Activated naive CD4-positive, alpha-beta T cell treated with anti-CD3 and anti-CD28 coated beads, Interleukin-2, amount 50 U/mL, for 24 hours (primary cell): ENCODE results near the gene SYT2.

Experiments
- H3K27ac Mint-ChIP-seq: one replicate; pipeline ENCODE4 v1.8.0; 2021; ENCODE audit warnings: mild to moderate bottlenecking, mixed read lengths
- H3K27me3 Mint-ChIP-seq: one replicate; pipeline ENCODE4 v1.8.0; 2021; ENCODE audit warnings: mixed read lengths
- H3K36me3 Mint-ChIP-seq: one replicate; pipeline ENCODE4 v1.8.0; 2021; ENCODE audit warnings: mixed read lengths
- H3K4me1 Mint-ChIP-seq: one replicate; pipeline ENCODE4 v1.8.0; 2021; ENCODE audit warnings: mixed read lengths
- H3K4me3 Mint-ChIP-seq: one replicate; pipeline ENCODE4 v1.8.0; 2021; ENCODE audit warnings: mild to moderate bottlenecking, mixed read lengths
- H3K9me3 Mint-ChIP-seq: one replicate; pipeline ENCODE4 v1.8.0; 2021; ENCODE audit warnings: mixed read lengths

The SYT2 gene

GRCh38 chr1:202689493-202690342 is 20.5 kb downstream of the SYT2 start:
- Mint-ChIP-seq H3K4me3 (no peak overlapping the region), H3K36me3 (no peaks in the 10 kb centered on the region), H3K27ac (no peak overlapping the region), H3K27me3 (peaks cover 33% of the 10 kb centered on the region), H3K9me3 (peaks cover 5% of the 10 kb centered on the region), H3K4me1 (no peaks in the 10 kb centered on the region)

DNA sequence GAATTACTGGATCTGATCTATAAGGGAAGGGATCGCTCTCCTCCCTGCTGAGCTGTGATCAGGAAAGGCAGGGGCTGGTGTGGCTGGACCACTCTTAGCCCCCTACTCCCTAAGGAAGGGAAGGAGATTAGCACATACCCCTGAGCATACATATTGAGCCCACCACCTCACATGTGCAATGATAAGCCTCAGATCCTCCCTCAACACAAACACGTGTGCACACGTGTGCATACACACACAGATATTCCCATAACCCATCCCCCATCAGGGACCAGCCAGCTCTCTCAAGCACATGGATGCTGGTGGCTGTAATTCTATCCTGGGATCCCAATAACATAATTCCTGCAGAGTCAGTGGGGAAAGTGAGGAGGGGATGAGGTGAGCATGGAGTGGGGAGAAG is 21.2 kb downstream of the SYT2 start:
- Mint-ChIP-seq H3K9me3 (peaks cover 5% of the 10 kb centered on the region), H3K27ac (no peak overlapping the region), H3K4me3 (no peak overlapping the region), H3K36me3 (no peaks in the 10 kb centered on the region), H3K4me1 (no peaks in the 10 kb centered on the region), H3K27me3 (peaks cover 32% of the 10 kb centered on the region)

- H3K4me1 Mint-ChIP-seq: no peaks in the 10 kb centered on the region
- peaks cover 5% of the 10 kb centered on the region for H3K9me3 Mint-ChIP-seq
- H3K27me3 Mint-ChIP-seq: peaks cover 31% of the 10 kb centered on the region
- no peak overlapping the region for H3K27ac Mint-ChIP-seq
- no peak overlapping the region for H3K4me3 Mint-ChIP-seq
- H3K36me3 Mint-ChIP-seq: no peaks in the 10 kb centered on the region
Observed at GRCh38 chr1:202688401-202688800, 21.9 kb downstream of the SYT2 start.

- H3K27me3 Mint-ChIP-seq: peaks cover 29% of the 10 kb centered on the region
- no peaks in the 10 kb centered on the region for H3K36me3 Mint-ChIP-seq
- no peak overlapping the region for H3K4me3 Mint-ChIP-seq
- H3K9me3 Mint-ChIP-seq: peaks cover under 1% of the 10 kb centered on the region
- no peak overlapping the region for H3K27ac Mint-ChIP-seq
- no peaks in the 10 kb centered on the region for H3K4me1 Mint-ChIP-seq
Observed at GRCh38 chr1:202687798-202688197, 22.5 kb downstream of the SYT2 start.

DNA sequence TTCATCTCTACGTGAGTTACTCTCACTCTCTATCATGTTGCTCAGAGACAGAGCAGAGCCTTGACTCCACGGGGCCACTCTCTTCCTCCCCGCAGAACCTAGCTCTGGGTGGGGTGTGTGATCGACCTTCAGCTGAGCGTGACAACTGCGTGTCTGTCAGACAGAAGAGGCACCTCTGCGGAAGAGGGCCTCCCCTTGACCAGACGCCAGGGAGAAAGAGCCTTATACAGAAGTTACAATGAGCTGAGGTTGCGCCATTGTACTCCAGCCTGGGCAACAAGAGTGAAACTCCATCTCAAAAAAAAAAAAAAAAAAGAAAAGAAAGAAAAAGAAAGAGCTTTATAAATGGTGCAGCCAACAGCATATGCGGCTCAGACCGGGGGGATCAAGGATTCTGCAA is 22.9 kb downstream of the SYT2 start:
- H3K9me3 Mint-ChIP-seq: no peaks in the 10 kb centered on the region
- no peaks in the 10 kb centered on the region for H3K36me3 Mint-ChIP-seq
- H3K4me1 Mint-ChIP-seq: no peaks in the 10 kb centered on the region
- peaks cover 29% of the 10 kb centered on the region for H3K27me3 Mint-ChIP-seq
- no peak overlapping the region for H3K27ac Mint-ChIP-seq
- no peak overlapping the region for H3K4me3 Mint-ChIP-seq

DNA sequence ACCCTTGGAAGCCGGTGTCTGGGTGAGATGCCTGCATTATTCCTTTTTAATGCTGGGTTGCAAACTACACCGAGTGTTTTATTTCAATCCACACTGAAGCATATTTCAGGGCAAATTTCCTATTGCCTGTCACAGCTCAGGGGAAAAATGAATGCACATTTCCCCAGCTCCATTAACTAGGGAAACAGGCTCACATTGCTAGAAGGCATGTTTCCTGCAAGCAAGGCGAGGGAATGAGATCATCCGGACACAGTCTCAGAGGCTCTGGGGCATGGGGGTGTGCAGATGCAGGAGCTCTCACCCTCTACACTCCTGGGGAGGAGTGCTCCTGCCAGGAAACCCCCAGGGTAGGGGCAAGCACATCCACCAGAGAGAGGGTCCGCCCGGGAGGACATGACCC is 24.6 kb downstream of the SYT2 start:
- Mint-ChIP-seq H3K36me3 (no peaks in the 10 kb centered on the region), H3K4me3 (no peak overlapping the region), H3K4me1 (no peaks in the 10 kb centered on the region), H3K9me3 (no peaks in the 10 kb centered on the region), H3K27me3 (peaks cover 27% of the 10 kb centered on the region), H3K27ac (no peak overlapping the region)

DNA sequence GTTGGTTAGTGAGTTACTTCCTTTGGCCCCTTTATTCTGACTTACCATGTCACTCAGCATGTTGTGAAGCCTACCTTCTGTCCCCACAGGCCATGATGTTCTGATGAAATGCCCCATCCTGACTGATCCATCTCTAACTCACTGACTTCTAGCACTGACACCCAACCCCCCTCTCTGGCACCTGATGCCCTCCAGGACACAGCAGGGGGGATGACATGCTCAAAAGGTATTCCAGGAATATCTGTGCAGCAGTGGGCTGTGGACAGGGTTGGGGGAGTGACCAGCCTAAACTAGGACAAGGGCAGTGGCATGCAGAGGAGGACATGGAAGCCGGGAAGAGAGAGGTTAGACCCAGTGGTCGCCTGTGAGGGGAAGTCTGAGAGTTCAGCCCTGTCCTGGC is 25.5 kb downstream of the SYT2 start:
- Mint-ChIP-seq H3K9me3 (no peaks in the 10 kb centered on the region), H3K27ac (no peak overlapping the region), H3K4me1 (no peaks in the 10 kb centered on the region)

DNA sequence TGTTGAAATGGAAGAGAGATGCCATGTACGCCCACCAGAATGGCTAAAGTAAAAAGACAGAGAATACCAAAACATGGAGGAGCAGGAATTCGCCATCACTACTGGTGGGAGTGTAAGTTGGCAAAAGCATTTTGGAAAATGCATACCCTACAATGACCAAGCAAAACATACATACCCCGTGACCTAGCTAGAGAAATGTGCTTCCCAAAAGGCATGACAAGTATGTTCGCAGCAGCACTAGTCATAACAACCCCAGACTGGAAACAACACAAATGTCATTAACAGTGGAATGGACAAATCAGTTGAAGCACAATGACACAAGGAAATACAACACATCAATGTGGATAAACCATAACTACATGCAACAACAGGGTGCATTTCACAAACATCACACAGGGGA is 27.2 kb downstream of the SYT2 start:
- Mint-ChIP-seq H3K27me3 (peaks cover 25% of the 10 kb centered on the region), H3K4me3 (no peak overlapping the region), H3K27ac (no peak overlapping the region), H3K9me3 (peaks cover 8% of the 10 kb centered on the region), H3K36me3 (peaks cover 7% of the 10 kb centered on the region), H3K4me1 (no peaks in the 10 kb centered on the region)

More for the DNA sequence above, 25.5 kb downstream of the SYT2 start:
- H3K36me3 Mint-ChIP-seq: no peaks in the 10 kb centered on the region
- H3K27me3 Mint-ChIP-seq: peaks cover 26% of the 10 kb centered on the region
- no peak overlapping the region for H3K4me3 Mint-ChIP-seq

DNA sequence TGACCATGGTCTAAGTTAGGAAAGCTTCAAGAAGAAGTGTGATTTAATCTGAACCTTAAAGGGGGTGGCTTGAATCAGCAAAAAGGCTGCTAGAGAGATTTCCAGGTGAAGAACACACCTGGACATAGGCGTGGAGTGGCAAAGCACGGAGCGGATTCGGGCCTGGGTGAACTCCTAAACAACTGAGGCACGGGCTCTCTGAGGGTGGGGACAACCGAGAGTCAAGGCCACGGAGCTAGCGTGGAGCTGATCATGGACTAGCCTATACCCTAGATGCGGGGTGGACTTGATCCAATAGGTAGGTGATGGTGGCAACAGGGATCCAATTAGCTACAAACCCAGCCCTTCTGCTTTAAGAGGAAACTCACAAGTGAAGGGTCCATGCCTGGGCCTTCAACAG is 27.8 kb downstream of the SYT2 start:
- H3K9me3 Mint-ChIP-seq: peaks cover 8% of the 10 kb centered on the region
- H3K4me1 Mint-ChIP-seq: no peaks in the 10 kb centered on the region
- H3K4me3 Mint-ChIP-seq: no peak overlapping the region
- H3K27me3 Mint-ChIP-seq: peaks cover 23% of the 10 kb centered on the region
- peaks cover 7% of the 10 kb centered on the region for H3K36me3 Mint-ChIP-seq
- no peak overlapping the region for H3K27ac Mint-ChIP-seq

GRCh38 chr1:202681736-202682420 is 28.4 kb downstream of the SYT2 start:
- Mint-ChIP-seq H3K4me1 (no peaks in the 10 kb centered on the region), H3K36me3 (peaks cover 7% of the 10 kb centered on the region), H3K9me3 (peaks cover 8% of the 10 kb centered on the region), H3K27me3 (peaks cover 20% of the 10 kb centered on the region), H3K27ac (no peak overlapping the region), H3K4me3 (no peak overlapping the region)

GRCh38 chr1:202680586-202681352 is 29.5 kb downstream of the SYT2 start:
- Mint-ChIP-seq H3K4me3 (no peak overlapping the region), H3K27me3 (peaks cover 16% of the 10 kb centered on the region), H3K9me3 (peaks cover 8% of the 10 kb centered on the region), H3K36me3 (peaks cover 7% of the 10 kb centered on the region), H3K4me1 (no peaks in the 10 kb centered on the region), H3K27ac (no peak overlapping the region)

DNA sequence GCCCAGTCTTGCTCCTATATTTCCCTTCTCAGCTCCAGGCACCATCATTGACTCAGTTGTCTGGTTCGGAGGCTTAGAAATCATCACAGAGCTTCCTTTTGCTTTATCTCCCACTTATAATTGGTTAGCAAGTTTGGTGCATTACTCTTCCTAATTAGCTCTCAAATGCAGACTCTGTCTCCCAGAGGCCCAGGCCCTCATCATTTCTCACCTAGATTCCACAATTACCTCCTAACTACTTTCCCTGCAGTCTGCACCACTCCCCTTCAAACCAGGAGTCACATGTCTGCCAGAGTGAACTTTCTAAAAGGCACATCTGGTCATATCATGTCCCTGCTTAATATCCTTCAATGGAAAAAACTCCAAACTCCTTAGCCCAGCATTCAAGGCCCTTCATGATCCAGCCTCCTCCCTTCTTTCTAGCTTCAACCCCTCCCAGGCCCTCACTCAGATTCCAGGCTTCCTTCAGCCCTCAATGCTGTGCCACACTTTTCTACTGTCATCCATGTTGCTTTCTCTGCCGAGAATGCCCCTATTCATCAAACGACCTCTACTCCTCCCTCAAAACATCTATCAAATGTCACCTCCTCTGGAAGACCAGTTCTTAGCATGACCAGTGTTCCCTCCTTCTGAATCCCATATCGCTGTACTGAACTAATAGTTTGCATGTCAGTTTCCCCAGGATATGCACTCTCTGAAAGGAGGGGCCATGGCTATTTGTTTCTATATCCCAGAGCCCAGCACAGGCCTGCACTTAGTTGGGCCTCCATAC is 30.7 kb downstream of the SYT2 start:
- peaks cover 7% of the 10 kb centered on the region for H3K36me3 Mint-ChIP-seq
- H3K27ac Mint-ChIP-seq: no peak overlapping the region
- peaks cover 17% of the 10 kb centered on the region for H3K27me3 Mint-ChIP-seq
- no peak overlapping the region for H3K4me3 Mint-ChIP-seq
- peaks cover 8% of the 10 kb centered on the region for H3K9me3 Mint-ChIP-seq
- H3K4me1 Mint-ChIP-seq: no peaks in the 10 kb centered on the region

DNA sequence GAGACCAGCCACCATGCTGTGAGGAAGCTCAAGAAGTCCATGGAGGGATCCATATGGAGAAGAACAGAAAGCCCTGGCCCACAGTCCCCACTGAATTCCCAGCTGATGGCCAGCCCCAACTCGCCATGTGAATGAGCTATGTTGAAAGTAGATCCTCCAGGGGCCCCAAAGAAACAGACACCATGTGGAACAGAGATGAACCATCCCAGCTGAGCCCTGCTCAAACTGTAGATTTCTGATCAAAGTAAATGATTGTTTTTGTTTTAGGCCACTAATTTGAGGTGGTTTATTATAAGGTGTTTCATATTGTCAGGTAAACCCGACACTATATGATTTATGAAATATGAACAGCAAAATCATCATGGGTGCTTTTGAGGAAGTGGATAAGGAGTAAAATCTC is 32.8 kb downstream of the SYT2 start:
- Mint-ChIP-seq H3K27me3 (peaks cover 20% of the 10 kb centered on the region), H3K9me3 (peaks cover 11% of the 10 kb centered on the region), H3K27ac (no peak overlapping the region), H3K4me1 (no peaks in the 10 kb centered on the region), H3K36me3 (peaks cover 8% of the 10 kb centered on the region), H3K4me3 (no peak overlapping the region)

GRCh38 chr1:202673531-202673930 is 36.7 kb downstream of the SYT2 start:
- Mint-ChIP-seq H3K27me3 (peaks cover 9% of the 10 kb centered on the region), H3K9me3 (peaks cover 8% of the 10 kb centered on the region), H3K4me1 (no peaks in the 10 kb centered on the region), H3K4me3 (no peak overlapping the region), H3K36me3 (peaks cover 4% of the 10 kb centered on the region), H3K27ac (no peak overlapping the region)

GRCh38 chr1:202671399-202671798 is 38.9 kb downstream of the SYT2 start:
- H3K4me3 Mint-ChIP-seq: no peak overlapping the region
- H3K27me3 Mint-ChIP-seq: peaks cover 6% of the 10 kb centered on the region

More at GRCh38 chr1:202671399-202671798, 38.9 kb downstream of the SYT2 start:
- H3K27ac Mint-ChIP-seq: no peak overlapping the region
- H3K9me3 Mint-ChIP-seq: peaks cover 6% of the 10 kb centered on the region
- H3K36me3 Mint-ChIP-seq: peaks cover 2% of the 10 kb centered on the region
- no peaks in the 10 kb centered on the region for H3K4me1 Mint-ChIP-seq
